Heart left ventricle (tissue), 13 donors: Measurements from ENCODE around the gene PSMD9.

Experiments
- POLR2A ChIP-seq, 2 donors: fragments of 450-650 bp; IDR thresholded peaks; one replicate each; pipeline ENCODE4 v1.6.1; 2017; ENCODE audit warnings: antibody characterized with exemption in 2 of 2, mild to moderate bottlenecking in 2 of 2, moderate library complexity in 2 of 2
- TF ChIP-seq, protein P1 (sequence below), 12 donors: fragments of 200-600 bp; sonication (generic) in 4 of 12; IDR thresholded peaks; one replicate each; pipeline versions ENCODE4 v1.5.0 to v1.8.0; 2018 to 2022; ENCODE audit warnings: antibody characterized with exemption in 12 of 12, mild to moderate bottlenecking in 5 of 12
- donor health status: ischemic (EF 13 %, LVEDD 7.1; RV severe dilation, severe dysfunction).
- donor health status: DM: no; HTN: yes; CAD: no.
- donor health status: DM: no; HTN: no; CAD: no.
- donor health status: ischemic (EF 25% LVEDD 6.9; RV normal size, moderate dysfunction).
- donor health status: ischemic (EF 25% LVEDD 5.7; RV mildly dilated, moderate dysfunction).
- donor health status: ischemic (EF 35%, LVEDD 5.7; RV mildly dilated, moderate dysfunction).
- donor health status: nonischemic (EF 11% LVEDD 7.7; RV severe dilation, severe dysfunction).
- donor health status: DM: yes; HTN: yes; CAD: no.
- donor health status: PGD.
- donor health status: ischemic (EF 29% LVEDD 5.4; RV normal size, mild dysfunction).
- donor health status: nonischemic (EF 23%, LVEDD 6.1; RV moderate dilation, normal function).

DNA sequence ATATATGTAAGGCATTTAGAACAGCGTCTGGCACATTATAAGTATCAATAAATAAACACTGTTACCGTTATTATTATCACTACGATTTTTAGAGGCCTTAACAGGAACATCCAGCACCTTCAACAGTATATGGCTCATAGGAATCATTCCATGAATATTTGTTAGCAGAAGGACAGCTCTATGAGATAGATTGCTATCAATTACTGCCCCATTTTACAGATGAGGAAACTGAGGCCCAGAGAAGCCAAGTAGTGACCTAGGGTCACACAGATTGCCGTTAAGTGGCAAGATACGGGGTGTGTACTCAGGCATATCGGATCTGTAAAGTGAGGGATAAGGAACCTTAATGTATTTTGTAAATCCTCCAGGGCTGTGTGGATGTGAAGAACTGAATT lies 510 bp upstream of the PSMD9 start:
- TF ChIP-seq, protein P1, sequence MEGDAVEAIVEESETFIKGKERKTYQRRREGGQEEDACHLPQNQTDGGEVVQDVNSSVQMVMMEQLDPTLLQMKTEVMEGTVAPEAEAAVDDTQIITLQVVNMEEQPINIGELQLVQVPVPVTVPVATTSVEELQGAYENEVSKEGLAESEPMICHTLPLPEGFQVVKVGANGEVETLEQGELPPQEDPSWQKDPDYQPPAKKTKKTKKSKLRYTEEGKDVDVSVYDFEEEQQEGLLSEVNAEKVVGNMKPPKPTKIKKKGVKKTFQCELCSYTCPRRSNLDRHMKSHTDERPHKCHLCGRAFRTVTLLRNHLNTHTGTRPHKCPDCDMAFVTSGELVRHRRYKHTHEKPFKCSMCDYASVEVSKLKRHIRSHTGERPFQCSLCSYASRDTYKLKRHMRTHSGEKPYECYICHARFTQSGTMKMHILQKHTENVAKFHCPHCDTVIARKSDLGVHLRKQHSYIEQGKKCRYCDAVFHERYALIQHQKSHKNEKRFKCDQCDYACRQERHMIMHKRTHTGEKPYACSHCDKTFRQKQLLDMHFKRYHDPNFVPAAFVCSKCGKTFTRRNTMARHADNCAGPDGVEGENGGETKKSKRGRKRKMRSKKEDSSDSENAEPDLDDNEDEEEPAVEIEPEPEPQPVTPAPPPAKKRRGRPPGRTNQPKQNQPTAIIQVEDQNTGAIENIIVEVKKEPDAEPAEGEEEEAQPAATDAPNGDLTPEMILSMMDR (IDR thresholded peaks at IDR 0.05) = peak in 1 of 12 donors; percentile 10
- TF ChIP-seq POLR2A (IDR thresholded peaks at IDR 0.05) = no peak
